GM19351 (cell line): ENCODE measurements around the gene CACNA2D2.

Experiments used
- ATAC-seq: cut with Tn5 transposase; IDR thresholded peaks from one replicate; pipeline ENCODE4 v1.9.1; 2021; ENCODE audit warnings: mild to moderate bottlenecking, moderate library complexity; ENCODE audit not compliant: unreplicated experiment

CACNA2D2 gene

DNA sequence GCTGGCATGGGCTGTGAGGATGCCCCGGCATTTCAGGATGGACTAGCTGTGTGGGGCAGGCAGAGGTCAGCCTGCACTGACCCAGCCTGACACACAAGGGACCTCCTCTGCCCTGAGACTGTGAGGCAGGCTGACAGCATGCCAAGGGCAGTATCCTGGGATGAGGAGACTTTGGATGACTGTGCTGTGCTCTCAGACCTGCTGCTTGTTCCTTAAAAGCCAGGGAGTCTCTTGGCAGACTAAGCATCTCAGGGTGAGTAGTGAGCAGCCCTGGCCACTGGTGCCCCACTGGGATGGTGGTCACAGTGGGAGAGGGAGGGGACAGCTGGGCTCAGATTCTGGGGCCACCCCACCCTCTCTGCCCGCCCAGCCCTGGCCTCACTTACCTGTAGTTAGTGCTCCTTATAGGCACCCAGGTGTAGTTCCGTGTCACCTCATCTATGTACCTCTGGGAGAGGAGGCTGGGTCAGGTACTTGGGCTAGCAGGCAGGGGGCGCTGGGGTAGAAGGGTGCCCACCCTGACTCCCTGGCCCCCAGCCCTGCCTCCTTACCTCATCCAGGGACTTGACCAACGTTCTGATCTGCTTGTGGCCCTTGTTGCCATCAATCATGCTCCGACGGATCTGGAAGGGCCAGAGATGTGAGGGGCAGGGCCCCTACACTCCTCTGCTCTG, 128.0 kb downstream of the CACNA2D2 start:
- no peak for ATAC-seq

DNA sequence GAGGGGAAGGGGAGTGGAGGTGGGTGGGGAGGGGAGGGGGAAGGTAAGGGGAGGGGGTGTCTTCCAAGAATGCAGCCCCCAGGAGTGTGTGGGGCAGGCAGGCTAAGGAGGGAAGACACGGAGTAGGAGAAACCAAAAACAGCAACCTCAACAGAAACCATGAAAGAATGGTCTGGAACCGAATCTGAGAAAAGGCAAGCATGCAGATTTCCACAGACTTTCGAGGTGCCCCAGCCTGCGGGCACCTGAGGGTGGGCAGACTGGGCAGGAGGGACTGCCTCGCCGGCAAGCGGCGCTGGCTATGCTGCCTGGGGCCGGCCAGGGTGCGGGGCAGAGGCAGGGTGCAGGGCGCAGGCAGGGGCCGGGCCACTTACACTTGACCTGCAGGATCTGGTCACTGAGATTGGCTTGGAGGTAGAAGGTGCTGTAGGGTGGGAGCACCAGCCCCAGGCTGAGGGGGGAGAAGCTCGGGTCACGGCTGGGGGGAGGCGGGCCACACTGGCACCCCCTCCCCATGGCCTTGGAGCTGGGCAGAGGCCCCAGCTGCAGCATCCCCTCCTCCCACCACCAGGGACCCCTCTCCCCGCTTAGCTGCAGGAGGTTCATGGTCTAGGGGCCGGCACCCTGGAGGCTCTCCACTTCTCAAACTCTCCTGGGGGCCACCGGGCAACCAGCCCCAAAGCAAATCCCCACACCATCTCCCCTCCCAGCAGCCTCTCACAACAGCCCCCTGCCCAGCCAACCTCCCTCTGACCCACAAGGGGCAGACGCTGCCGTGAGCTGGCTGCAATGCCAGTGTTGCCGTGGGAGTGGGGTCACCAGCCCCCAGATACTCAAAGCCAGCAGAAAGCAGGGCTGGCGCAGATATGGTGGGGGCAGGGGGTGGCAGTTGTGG, 128.8 kb downstream of the CACNA2D2 start:
- no peak for ATAC-seq

DNA sequence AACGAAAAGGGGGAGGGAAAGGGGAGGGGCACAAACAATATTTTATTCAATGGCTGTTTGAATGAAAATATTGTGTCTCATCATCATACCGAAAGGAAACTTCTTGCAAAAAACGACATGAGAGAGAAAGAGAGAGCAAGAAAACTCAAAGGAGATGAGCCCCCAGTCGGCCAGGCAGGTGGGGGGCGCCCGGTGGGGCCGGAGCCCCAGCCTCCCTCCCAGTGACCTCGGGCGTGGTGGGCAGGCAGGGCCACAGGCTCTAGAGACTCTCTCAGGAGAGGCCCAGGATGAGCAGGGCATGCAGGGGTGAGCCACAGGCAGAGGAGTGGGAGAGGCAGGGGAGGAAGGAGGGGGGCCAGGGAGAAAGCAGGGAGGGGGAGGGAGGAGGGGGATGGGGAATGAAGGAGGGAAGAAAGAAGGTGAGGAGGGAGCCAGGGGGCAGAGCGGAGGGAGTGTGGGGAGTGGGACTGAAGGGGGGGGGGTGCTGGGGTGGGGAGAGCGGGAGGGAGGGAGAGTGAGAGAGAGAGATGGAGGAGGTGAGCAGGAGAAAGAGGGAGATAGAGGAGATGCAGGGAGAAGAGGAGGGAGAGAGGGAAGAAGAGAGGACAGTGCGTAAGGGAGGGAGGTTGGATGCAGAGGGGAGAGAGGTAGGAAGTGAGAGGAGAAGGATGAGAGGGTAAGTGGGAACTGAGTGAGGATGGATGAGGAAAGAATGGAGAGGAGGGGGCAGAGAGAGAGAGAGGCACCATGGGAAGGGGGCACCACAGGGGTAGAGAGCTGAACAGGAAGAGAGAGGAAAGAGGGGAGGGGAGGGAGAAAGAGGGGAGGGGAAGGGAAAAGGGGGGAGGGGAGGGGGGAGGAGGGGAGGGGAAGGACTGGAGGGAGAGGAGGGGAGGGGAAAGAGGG, 130.0 kb downstream of the CACNA2D2 start:
- ATAC-seq, result no peak

DNA sequence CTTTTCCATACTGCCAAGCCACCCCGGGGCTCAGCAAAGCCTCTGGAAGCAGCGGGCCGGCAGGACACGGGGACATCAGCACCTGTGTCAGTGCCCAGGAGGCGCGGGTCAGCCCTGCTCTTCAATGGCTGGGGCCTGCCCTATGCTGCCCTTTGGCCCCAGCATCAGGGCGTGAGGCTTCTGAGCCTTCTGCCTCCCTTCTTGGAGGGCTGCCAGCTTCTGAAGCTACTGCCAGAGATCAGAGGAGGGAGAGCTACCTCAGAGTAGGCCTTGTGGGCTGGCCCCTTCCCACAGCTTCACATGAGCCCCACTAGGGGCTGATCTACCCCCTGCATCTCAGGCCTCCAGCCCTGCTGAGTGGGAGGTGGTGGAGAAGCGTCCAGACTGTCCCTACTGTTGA, 131.1 kb downstream of the CACNA2D2 start:
- ATAC-seq, result no peak

DNA sequence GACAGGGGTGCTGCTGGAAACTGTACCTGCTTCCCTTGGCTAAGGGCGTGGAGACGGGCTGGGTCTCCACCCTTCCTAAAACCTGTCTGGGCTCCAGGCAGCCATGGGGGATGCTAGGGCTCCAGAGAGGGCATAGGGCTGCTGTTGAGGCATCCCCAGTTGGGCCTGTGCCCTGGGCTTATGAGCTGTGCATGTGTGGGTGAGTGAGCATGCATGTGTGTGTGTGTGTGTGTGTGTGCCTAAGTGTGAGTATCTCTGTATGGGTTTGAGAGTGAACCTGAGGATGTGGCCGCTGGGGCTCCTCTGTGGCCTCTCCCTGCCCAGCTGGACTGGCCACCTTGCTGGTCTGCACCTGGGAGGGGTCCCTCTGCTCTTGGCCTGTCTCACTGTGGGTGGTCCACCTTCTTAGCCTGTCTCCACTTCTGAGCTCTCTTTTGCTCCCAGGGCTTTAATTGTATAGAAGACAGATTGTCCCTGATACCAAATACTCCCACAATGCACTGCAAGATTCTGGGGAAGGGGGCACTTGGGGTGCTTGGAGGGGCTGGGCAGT, 132.2 kb downstream of the CACNA2D2 start:
- no peak for ATAC-seq

DNA sequence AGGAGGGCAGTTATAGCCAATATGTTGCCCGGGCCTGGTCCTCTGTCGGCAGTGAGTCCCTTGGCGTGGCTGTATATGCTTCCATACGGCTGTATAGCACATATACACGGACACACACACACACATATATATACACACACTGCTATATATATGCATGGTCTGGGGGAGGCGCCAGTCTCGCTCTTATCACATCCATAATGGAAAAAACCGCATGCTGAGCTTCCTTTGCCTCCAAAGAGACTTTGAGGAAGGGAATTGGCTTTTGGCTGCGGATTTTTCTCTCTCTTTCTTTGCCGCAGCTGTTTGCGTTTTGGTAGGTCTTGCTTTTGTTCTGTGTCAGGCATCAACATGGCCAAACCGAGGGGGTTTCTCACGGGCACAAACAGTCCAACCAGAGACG, 132.8 kb downstream of the CACNA2D2 start:
- no peak for ATAC-seq

DNA sequence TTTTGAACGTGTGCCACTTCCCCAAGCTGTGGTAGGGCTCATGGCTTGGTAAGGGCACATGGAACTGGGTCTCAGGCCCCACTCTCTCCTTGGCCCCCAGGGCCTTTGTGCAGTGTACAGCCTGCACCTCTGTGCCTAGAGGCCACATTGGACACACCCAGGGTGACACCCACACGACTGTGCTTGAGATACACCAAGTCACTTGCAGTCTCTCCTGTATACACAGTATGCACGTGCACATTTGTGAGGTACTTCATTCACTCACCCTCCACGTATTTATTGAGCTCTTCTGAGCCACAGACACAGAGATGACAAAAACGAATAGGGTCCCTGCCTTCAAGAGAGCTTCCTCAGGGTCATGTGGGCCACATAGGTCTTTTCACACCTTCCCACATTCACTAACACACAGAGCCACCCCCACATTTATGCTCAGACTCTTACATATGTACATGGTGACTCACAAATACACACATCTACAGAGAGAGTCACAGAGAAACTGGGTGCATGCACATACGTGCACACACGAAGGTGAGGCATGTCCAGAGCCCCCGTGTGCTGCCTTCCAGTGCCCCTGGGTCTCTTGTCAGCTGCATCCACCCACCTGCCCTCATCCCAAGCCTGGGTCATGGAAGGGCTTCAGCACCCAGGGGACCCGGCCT, 134.3 kb downstream of the CACNA2D2 start:
- ATAC-seq, result no peak

DNA sequence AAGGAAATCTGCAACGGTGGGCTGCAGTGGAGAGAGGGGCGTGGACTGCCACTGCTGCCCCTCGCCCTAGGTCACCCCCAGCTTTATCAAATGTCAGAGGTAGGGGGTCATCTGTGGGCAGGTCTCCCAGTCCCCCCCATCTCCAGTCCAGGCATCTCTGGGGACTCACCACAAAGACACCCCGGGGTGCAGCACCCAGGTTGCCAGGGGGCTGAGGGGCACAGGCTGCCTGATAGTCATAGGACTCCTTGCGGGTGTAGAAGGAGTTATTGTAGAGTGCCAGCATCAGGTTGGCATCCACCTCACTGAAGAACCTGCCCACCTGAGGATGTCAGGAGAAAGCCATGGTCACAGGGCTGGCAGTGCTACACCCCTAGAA, 137.6 kb downstream of the CACNA2D2 start:
- ATAC-seq, result no peak

DNA sequence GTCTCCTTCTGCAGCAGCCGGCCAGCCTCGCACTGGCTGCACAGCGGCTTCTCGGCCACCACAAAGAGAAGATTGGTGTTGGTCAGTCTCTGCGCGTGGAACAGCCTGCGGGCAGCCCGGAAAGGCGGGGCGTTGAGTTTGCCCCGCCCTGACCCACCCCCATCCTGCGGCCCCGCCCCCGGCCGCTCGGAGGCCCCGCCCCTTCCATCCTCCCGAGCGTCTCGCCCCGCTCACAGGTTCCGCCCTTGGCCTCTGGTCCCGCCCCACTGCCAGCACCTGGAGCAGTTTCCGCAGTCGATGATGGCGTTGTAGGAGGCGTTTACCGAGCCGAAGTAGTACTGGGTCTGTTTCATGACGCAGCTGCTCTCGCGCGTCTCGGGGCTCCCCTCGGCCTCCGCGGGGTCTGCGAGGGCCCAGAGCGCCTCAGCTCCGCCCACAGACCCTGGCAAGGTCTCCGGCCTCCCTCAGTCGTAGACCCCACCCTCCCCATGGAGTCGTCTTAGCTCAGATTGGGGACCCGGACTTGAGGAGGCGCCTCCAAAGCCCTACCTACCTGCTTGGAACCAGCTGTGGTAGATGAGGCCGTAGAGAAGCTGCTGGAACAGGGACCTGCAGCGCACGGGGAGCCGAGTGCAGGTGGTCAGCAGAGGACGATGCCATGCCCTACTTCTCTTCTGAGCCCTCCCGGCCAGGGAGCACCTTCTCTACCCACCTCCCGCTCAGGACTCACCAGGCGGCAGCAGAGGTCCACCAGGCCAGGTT, 138.2 kb downstream of the CACNA2D2 start:
- ATAC-seq, result peak; percentile 96

DNA sequence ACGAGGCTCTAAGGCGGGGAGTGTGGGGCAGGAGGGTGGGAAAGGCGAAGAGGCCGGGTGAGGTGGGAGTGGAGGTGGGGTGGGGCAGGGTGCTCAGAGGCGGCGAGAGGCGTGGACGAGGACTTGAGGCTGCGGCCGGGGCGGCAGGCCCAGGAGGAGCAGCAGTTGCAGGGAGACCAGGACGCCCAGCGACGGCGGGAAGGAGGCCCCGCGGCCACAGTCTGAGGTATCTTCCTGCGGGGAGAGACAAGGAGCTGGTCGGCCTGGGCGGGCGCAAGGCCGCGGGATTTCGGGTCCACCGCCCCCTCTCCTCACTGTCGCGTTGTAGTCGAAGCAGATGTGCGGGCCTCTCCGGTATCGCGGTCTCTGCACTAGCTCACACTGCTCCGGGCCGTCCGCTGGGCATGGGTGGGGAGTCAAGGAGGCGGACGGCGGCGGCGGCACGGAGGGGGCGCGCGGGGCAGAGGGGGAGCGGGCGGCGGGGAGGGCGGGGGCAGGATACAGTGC, 138.8 kb downstream of the CACNA2D2 start:
- no peak for ATAC-seq

DNA sequence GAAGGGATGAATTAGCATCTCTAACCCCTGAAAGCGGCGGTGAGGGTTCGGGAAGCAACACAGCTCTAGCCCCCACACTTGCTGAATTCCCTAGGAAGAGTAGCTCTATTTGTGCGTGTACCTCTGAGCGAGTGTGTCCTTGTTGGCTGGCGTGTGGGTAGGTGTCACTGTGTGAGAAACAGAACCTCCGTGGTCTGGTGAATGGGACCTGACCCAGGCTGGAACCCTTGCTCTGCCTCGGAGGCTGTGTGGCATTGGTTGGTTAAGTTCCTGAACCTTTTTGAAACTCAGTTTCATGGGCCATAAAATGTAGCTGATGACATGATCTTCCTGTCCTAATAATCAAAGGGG, 143.7 kb downstream of the CACNA2D2 start:
- no peak for ATAC-seq

DNA sequence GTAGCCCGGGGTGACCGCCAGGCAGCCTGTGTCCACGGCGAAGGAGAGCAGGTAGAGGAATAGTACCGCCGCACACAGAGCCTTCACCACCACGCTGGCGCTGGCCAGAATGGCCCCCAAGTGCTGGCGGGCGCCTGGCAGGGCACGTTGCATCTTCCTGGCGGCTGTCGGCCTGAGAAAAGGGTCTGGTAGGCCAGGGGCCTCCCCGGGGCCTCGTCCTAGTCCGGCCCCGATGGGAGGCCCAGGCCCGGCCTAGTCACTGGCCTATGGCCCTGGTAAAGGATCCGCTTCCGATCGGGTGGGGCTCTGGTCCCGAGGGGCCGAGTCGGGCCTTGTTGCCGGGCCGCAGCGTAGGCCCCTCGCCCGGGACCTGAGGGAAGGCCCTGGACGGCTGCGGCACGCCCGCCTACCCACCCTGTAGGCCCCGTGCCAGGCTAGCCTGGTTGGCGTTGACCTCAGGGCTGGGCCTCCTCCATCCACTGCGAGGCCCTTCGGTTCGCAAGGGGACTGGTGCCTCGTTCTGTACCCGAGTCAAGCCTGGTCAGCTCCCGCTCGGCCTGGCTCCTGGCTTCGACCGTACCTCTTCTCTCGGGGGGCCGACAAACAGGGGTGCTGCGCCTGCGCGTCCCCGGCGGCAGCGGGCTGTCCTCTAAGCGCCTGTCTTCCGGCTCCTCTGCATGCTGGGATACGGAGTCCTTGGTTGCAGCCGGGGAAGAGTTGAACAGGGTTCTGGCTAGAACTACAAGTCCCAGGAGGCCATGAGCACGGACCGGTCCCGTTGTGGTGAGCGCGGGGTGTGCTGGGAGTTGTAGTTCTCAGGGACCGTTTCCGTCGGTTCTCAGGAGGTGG, 144.3 kb downstream of the CACNA2D2 start, which contains the start of gene TMEM115:
TMEM115 (minus strand) TSS at position 611 of the 849 bp plus-strand sequence; CDS start at position 153, 458 bp downstream.
- peak; percentile 99 for ATAC-seq

DNA sequence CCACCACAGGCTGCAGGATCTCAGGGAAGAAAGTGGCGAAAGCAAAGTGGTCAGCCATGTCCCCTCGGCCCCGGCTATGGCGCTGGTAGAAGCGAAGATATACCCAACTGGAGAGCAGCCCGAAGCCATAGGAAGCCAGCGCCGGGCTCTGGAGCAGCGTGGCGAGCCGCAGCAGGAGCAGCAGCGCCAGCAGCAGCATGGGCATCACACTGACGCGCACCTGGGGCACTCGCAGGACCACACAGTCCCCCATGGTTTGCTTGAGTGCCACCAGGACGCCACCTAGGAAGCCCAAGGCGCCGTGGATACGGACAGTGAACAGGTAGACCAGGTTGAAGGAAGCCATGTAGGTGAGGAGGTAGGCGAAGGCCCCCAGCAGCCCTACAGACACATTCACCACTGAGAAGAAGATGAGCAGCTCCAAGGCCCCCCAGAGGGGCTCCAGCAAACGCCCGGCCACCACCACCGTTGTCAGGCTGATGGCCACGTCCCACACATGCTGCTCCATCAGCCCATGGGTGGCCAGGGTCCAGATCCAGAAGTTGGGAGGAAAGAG, 145.0 kb downstream of the CACNA2D2 start:
- no peak for ATAC-seq

DNA sequence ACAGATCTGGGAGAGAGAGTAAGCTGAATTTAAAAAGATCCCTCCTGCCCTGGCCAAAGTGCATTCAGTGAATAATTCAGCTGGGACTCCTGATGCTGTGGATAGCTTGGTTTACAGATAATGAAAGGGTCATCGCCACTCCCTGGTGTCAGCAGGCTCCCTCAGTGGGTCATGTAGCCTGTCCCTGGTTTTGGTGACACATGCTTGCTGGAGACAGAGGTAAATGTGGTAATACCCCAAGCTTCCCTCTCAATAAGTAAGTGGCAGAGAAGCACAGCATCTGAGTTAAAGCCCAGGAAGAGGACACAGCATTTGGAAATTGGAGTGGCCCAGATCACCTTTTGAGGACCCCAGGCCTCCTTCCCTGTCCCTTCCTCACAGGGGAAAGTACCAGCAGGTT, 146.0 kb downstream of the CACNA2D2 start:
- no peak for ATAC-seq

DNA sequence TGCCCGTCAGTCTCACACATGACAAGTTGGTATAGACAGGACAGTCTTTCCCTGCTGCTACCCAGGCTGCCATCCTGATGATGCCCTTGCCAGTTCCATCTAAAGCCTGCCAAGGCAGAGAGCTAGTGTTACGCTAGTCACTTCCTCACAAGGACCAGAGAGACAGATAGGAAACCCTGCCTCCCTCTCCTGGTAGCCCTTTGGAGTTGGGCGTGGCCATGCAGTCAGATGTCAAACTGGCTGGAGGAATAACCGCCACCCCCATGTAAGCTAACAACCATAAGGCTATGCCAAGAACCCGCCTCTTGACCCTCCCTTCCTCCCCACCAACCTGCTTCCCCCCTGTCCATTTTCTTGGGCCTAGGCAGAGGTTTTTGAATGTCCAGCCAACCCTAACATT, 146.9 kb downstream of the CACNA2D2 start:
- ATAC-seq, result no peak

DNA sequence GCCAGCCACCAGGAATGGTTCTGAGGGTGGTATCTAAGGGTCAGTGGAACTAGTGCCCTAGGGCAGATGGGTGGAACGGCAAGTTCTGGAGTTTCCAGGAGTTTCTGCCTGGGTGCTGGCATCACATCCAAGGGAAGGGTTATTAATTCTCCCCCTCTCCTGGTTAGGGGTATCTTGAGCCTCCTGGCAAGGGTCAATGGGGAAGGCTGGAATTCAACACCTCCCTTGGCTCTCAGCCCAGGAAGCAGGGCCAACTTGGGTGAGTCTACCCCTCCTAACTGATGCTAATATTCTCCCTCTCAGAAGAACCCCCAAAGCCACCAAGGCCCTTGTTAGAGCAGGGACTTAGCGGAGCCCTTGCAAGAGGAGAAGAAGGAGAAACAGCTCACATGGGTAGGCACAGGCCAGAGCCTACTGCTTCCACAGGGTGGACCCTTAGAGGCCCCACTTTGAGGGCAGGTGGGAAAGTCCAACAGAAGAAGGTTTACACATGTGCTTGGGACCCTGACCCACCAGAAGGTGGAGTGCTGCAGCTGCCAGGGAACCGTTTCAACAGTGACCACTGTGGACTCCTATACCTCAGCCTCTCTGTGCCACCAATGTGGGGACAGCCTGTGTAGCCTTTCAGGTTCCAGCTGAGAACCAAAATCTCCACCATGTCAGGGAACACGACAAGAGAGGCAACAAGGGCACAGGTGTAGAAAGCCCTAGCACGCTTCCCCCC, 147.4 kb downstream of the CACNA2D2 start:
- no peak for ATAC-seq

DNA sequence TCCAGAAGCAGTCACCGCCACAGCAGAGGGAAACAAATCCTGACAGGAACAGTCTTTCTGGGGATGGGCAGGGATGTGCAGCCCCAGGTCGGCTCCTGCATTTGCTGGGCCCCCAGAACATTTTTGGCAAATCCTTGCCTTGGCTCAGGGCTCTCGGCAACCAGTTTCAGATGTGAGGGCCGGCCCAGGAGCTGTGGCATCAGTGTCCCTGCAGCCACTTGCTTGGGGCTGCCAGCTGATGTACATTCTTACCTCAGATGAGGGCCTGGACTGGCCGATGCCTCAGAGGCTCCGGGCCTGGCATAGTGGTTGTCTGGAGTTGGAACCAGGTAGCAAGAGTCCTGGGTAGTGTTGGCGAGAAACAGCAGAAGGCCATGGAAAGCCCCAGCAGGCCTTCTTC, 148.6 kb downstream of the CACNA2D2 start:
- no peak for ATAC-seq
